Neuronal stem cell (in vitro differentiated cells): Measurements from ENCODE around the gene PSMD11.
A peak's percentile ranks its signal among the peaks of the same experiment; 100 is the strongest.

ENCODE experiments used
- DNase-seq: peaks from one replicate; pipeline ENCODE4 v3.0.0-alpha.2; 2013; ENCODE audit warnings: low spot score
- H2AFZ ChIP-seq: one replicate; pipeline ENCODE4 v1.6.1; 2013; ENCODE audit warnings: mild to moderate bottlenecking, low read length, inconsistent platforms
- H2AK5ac ChIP-seq: 2 replicates; pipeline ENCODE4 v1.6.1; 2013; ENCODE audit warnings: low read depth, mild to moderate bottlenecking, inconsistent platforms, low read length, moderate library complexity, mixed read lengths
- H2BK120ac ChIP-seq: 2 replicates; pipeline ENCODE4 v1.6.1; 2013; ENCODE audit warnings: low read depth, mild to moderate bottlenecking, inconsistent platforms, low read length, moderate library complexity, mixed read lengths
- H2BK12ac ChIP-seq: one replicate; pipeline ENCODE4 v1.6.1; 2013; ENCODE audit warnings: low read length, inconsistent platforms
- H2BK15ac ChIP-seq: 2 replicates; pipeline ENCODE4 v1.6.1; 2013; ENCODE audit warnings: mild to moderate bottlenecking, low read length, inconsistent platforms, mixed read lengths
- H2BK5ac ChIP-seq: one replicate; pipeline ENCODE4 v1.6.1; 2013; ENCODE audit warnings: inconsistent platforms, mild to moderate bottlenecking, low read length, moderate library complexity
- H3K14ac ChIP-seq: one replicate; pipeline ENCODE4 v1.6.1; 2013; ENCODE audit warnings: low read length, inconsistent platforms
- H3K18ac ChIP-seq: 2 replicates; pipeline ENCODE4 v1.6.1; 2013; ENCODE audit warnings: low read length, inconsistent platforms
- H3K23ac ChIP-seq: 2 replicates; pipeline ENCODE4 v1.6.1; 2013; ENCODE audit warnings: low read depth, mild to moderate bottlenecking, mixed read lengths, low read length, inconsistent platforms; ENCODE audit not compliant: poor library complexity
- H3K27ac ChIP-seq: replicated peaks from 3 replicates; pipeline ENCODE4 v1.5.1; 2013; ENCODE audit warnings: low read length, inconsistent platforms
- H3K27me3 ChIP-seq, 3 experiments: 2 replicates each; pipeline ENCODE4 v1.6.1; 2013; ENCODE audit warnings: low read length in 3 of 3, mild to moderate bottlenecking in 2 of 3, inconsistent platforms in 1 of 3, low read depth in 1 of 3, mixed read lengths in 1 of 3, moderate library complexity in 1 of 3; ENCODE audit not compliant: control insufficient read depth in 3 of 3, insufficient read depth in 3 of 3
- H3K36me3 ChIP-seq, 2 donors: replicated peaks in 1 of 2; 2 replicates each; pipeline ENCODE4 v1.6.1; 2013; ENCODE audit warnings: low read length in 2 of 2; ENCODE audit not compliant: control insufficient read depth in 2 of 2, insufficient read depth in 2 of 2
- H3K4ac ChIP-seq: 2 replicates; pipeline ENCODE4 v1.6.1; 2013; ENCODE audit warnings: inconsistent platforms, mild to moderate bottlenecking, low read length, moderate library complexity
- H3K4me1 ChIP-seq, 2 donors: 1 replicate in 1 of 2; 2 replicates in 1 of 2; pipeline ENCODE4 v1.6.1; 2013; ENCODE audit warnings: low read length in 2 of 2, low read depth in 1 of 2; ENCODE audit not compliant: control insufficient read depth in 2 of 2, insufficient read depth in 1 of 2
- H3K4me2 ChIP-seq: one replicate; pipeline ENCODE4 v1.6.1; 2013; ENCODE audit warnings: mild to moderate bottlenecking, low read length, inconsistent platforms; ENCODE audit not compliant: insufficient read depth, poor library complexity, severe bottlenecking
- H3K4me3 ChIP-seq, 2 donors: 2 replicates each; pipeline ENCODE4 v1.5.1; 2013; ENCODE audit warnings: low read length in 2 of 2, mild to moderate bottlenecking in 2 of 2, inconsistent platforms in 1 of 2, moderate library complexity in 1 of 2
- H3K79me1 ChIP-seq: one replicate; pipeline ENCODE4 v1.6.1; 2013; ENCODE audit warnings: low read depth, mild to moderate bottlenecking, inconsistent platforms, low read length, moderate library complexity
- H3K9ac ChIP-seq: one replicate; pipeline ENCODE4 v1.6.1; 2013; ENCODE audit warnings: mild to moderate bottlenecking, low read depth, low read length, inconsistent platforms; ENCODE audit not compliant: poor library complexity
- H3K9me3 ChIP-seq, 2 donors: replicated peaks in 1 of 2; 2 replicates each; pipeline versions ENCODE3 to v1.6.1; 2013; ENCODE audit warnings: low read length in 2 of 2, mild to moderate bottlenecking in 2 of 2, inconsistent platforms in 1 of 2, low read depth in 1 of 2, mixed read lengths in 1 of 2, moderate library complexity in 1 of 2; ENCODE audit not compliant: control insufficient read depth in 2 of 2, insufficient read depth in 1 of 2
- H4K8ac ChIP-seq: one replicate; pipeline ENCODE4 v1.6.1; 2013; ENCODE audit warnings: low read depth, mild to moderate bottlenecking, inconsistent platforms, low read length, moderate library complexity
- H4K91ac ChIP-seq: one replicate; pipeline ENCODE4 v1.6.1; 2013; ENCODE audit warnings: low read length, low read depth, mild to moderate bottlenecking, inconsistent platforms; ENCODE audit not compliant: poor library complexity
- WGBS, 2 donors: extraction: QIAGEN DNeasy Blood & Tissue Kit; methylation state at CpG; one replicate each; pipeline ENCODE4 v1.1.7; 2013; ENCODE audit warnings: missing lambda C conversion rate in 2 of 2, mixed read lengths in 1 of 2; ENCODE audit not compliant: insufficient read length in 2 of 2, insufficient replicate concordance in 1 of 2; ENCODE audit errors: extremely low coverage in 2 of 2; 5-methylcytosine and 5-hydroxymethylcytosine counted together

PSMD11 gene

DNA sequence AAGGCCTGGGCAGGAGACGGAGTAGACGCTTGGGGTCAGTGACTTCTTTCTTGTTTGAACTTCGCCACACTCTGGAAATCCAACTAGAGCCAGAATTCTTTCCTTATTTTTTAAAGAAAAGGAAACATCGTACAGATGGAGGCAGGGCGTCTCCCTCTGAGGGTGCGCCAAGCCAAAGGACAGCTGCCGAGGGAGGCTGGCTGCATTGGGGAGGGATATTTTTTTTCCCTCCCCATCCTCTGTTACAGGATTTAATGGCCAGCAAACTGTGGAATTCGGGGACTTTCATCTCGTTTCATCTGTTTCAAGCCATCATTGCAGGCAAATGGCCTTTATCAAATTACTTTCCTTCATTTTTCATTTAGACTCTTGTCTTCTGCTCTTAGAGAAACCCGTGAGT is 58.4 kb downstream of the PSMD11 start:
- Histone ChIP-seq H3K4me2 (no peak overlapping the region), H3K4me1 (peaks cover 6 to 15% of the 10 kb centered on the region in 2 donors), H3K4me3 (no peak overlapping the region), H3K23ac (no peak overlapping the region), H2BK120ac (no peak overlapping the region), H3K4ac (no peak overlapping the region), H2BK5ac (no peak overlapping the region), H3K9ac (no peak overlapping the region), H3K14ac (no peak overlapping the region), H3K9me3 (peaks cover 0 to 17% of the 10 kb centered on the region in 2 donors), H3K27me3 (no peaks in the 10 kb centered on the region), H2BK15ac (no peak overlapping the region), H2AK5ac (no peak overlapping the region), H4K8ac (no peak overlapping the region), H3K36me3 (no peaks in the 10 kb centered on the region), H3K18ac (no peak overlapping the region), H4K91ac (no peak overlapping the region), H3K27ac (no peak overlapping the region), H3K79me1 (no peaks in the 10 kb centered on the region), H2AFZ (no peak overlapping the region), H2BK12ac (no peak overlapping the region)
- WGBS, 2 donors = no CpG with 5 or more reads among the region's 10 CpGs
- DNase-seq = no peak

DNA sequence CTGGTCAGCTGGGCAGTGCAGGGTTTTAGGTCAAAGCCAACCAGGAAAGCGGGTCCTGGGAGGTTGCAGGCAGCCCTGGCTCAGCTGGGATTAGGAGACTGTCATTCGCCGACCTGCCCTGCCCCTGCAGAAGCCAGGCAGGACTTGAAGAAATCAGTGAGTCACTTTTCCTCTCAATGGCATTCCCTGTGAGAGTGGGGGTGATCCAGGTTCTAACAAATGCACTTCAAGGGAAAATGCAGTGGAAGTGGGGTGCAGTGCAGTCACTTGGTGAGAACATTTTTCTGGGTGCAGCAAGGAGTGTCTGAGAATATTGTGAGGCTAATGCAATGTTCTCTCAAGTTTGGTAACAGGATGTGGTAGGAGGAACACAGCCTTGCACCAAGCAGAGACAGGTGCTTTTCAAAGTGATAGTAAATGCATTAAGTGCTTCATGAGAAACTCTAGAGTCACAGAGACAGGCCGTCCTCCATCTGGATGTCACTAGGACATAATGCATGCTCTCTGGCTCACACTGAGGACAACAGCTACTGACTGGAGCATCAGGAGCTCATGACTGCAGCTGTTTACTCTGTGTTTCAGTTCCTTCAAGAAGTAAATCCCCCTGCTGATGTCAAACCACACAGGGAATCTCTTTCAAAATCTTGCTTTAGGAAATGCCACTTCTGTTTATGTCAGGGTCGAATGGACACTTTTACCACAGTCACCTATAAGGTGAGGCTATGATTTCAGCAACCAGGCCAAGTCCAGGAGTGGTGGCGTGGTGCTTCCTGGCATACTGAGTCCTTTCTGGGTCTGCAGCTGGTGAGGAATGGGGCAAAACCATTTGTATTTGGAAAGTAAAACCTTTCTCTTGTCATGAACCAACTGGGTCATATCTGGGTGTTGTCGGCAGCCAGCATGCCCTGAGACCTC is 59.2 kb downstream of the PSMD11 start:
- no CpG with 5 or more reads among the region's 7 CpGs for WGBS, 2 donors

DNA sequence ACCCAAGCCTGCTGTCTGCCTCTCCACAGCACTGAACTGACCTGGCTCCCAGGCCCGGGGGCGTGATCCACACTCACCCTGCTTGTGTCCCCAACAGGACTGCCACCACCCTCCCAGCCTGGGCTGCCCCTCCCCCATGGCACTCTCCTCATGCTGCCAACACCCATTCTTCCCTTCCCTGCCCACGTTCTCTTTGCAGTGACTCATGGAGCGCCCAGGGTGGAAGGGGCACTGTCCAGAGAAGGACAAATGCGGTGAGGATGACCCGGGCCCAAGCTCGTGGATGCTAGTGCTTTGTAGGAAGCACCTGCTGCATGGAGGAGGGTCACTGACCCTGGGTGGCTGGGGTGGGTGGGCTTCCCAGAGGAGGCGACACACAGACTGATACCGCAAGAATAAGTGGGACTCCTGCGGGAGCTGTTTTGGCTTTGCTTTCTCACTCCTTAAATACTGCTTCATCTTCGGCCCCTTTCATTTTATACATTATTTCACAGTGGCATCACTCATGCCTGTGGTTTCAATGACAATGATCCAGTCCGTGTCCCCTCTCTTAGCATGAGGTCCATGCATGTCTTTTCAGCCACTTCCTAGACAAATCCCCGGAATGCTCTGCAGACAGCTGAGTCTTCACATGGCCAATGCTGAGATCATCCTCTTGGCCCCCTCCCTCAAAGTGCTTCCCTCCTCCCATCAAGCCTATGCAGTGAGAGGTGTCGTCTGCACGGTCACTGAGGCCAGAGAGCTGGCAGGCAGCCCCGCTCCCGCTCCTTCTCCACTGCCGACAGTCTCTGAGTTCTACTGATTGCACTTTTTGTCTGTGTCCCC is 60.1 kb downstream of the PSMD11 start:
- no peak overlapping the region for H2BK5ac ChIP-seq
- peak overlapping the region; percentile 24 for H2BK12ac ChIP-seq
- no peak for DNase-seq
- H4K8ac ChIP-seq = peak overlapping the region; percentile 58
- peak overlapping the region; percentile 65 for H3K14ac ChIP-seq
- WGBS, 2 donors = no CpG with 5 or more reads among the region's 18 CpGs
- H3K36me3 ChIP-seq = no peaks in the 10 kb centered on the region
- H3K23ac ChIP-seq = peak overlapping the region; percentile 6
- H3K4me2 ChIP-seq = no peak overlapping the region
- H2BK15ac ChIP-seq = no peak overlapping the region
- H3K27ac ChIP-seq = no peak overlapping the region
- H3K79me1 ChIP-seq = no peaks in the 10 kb centered on the region
- no peak overlapping the region for H3K4ac ChIP-seq
- H3K4me3 ChIP-seq = no peak overlapping the region
- peaks cover 0 to 17% of the 10 kb centered on the region in 2 donors for H3K9me3 ChIP-seq
- peak overlapping the region; percentile 42 for H2AFZ ChIP-seq
- H4K91ac ChIP-seq = no peak overlapping the region
- no peak overlapping the region for H2BK120ac ChIP-seq
- H2AK5ac ChIP-seq = peak overlapping the region; percentile 29
- peaks cover 2 to 15% of the 10 kb centered on the region in 2 donors for H3K4me1 ChIP-seq
- no peaks in the 10 kb centered on the region for H3K27me3 ChIP-seq
- H3K9ac ChIP-seq = peak overlapping the region; percentile 15
- peak overlapping the region; percentile 79 for H3K18ac ChIP-seq

More for the DNA sequence above, 59.2 kb downstream of the PSMD11 start:
- Histone ChIP-seq H3K79me1 (no peaks in the 10 kb centered on the region), H4K8ac (peak overlapping the region; percentile 58), H3K14ac (no peak overlapping the region), H2BK12ac (no peak overlapping the region), H3K27ac (no peak overlapping the region), H3K18ac (no peak overlapping the region), H2BK5ac (no peak overlapping the region), H4K91ac (no peak overlapping the region), H3K36me3 (no peaks in the 10 kb centered on the region), H3K9me3 (peaks cover 0 to 17% of the 10 kb centered on the region in 2 donors), H3K4me3 (no peak overlapping the region), H3K4me1 (peaks cover 3 to 15% of the 10 kb centered on the region in 2 donors), H3K27me3 (no peaks in the 10 kb centered on the region), H3K9ac (peak overlapping the region; percentile 15), H2AFZ (no peak overlapping the region), H2BK15ac (no peak overlapping the region), H2BK120ac (no peak overlapping the region), H2AK5ac (peak overlapping the region; percentile 29), H3K4me2 (no peak overlapping the region), H3K4ac (no peak overlapping the region), H3K23ac (no peak overlapping the region)
- no peak for DNase-seq

DNA sequence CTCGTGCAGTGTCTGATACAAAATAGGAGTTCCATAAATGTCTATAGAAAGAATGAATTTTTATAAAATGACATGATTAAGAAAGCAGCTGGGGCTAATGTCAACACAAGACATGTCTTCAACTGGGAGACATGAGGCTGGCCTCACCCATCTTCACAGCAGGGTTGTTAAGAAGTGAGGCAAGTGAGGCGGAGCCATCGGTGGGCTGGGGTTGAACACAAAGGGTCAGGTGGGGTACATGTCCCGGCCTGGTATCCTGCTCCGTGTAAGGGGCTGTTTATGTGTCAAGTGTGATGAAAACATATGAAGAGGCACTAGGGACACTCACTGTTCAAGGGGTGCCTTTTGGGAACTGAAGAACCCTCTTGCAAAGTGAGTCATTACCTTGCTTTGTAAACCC is 64.6 kb downstream of the PSMD11 start:
- Histone ChIP-seq H3K4ac (no peak overlapping the region), H3K79me1 (no peaks in the 10 kb centered on the region), H2BK15ac (no peak overlapping the region), H2AK5ac (no peak overlapping the region), H3K36me3 (no peaks in the 10 kb centered on the region), H2BK5ac (no peak overlapping the region), H4K91ac (no peak overlapping the region), H3K18ac (peak overlapping the region; percentile 44), H3K9ac (no peak overlapping the region), H4K8ac (no peak overlapping the region), H2AFZ (no peak overlapping the region), H3K4me2 (no peak overlapping the region), H2BK120ac (no peak overlapping the region), H3K4me1 (peaks cover 4 to 18% of the 10 kb centered on the region in 2 donors), H2BK12ac (no peak overlapping the region), H3K9me3 (peaks cover 0 to 12% of the 10 kb centered on the region in 2 donors), H3K27ac (no peak overlapping the region), H3K4me3 (no peak overlapping the region), H3K27me3 (no peaks in the 10 kb centered on the region), H3K23ac (no peak overlapping the region), H3K14ac (no peak overlapping the region)
- no peak for DNase-seq
- no CpG with 5 or more reads among the region's 5 CpGs for whole genome bisulfite sequencing, 2 donors
